Fibroblast of upper back skin (primary cell): Measurements from ENCODE around the gene TBC1D14.
A peak's percentile ranks its signal among the peaks of the same experiment; 100 is the strongest.

Source experiments
- DNase-seq: peaks from one replicate; pipeline ENCODE4 v3.0.0-alpha.2; 2013

Gene TBC1D14

GRCh38 chr4:7027913-7028312, 118.3 kb downstream of the TBC1D14 start:
- DNase-seq = no peak

- DNase-seq = no peak
These were observed 119.6 kb downstream of the TBC1D14 start for GRCh38 chr4:7029212-7029611.

GRCh38 chr4:7029921-7030320, 120.3 kb downstream of the TBC1D14 start:
- no peak for DNase-seq

- no peak for DNase-seq
These were observed 121.2 kb downstream of the TBC1D14 start for GRCh38 chr4:7030856-7031255.

- DNase-seq = peak; percentile 6
These were observed 122.2 kb downstream of the TBC1D14 start for GRCh38 chr4:7031558-7032449.

GRCh38 chr4:7032596-7032995, 123.0 kb downstream of the TBC1D14 start:
- no peak for DNase-seq

- peak; percentile 59 for DNase-seq
These were observed 124.8 kb downstream of the TBC1D14 start for GRCh38 chr4:7034262-7035081.

GRCh38 chr4:7037425-7037824, 127.8 kb downstream of the TBC1D14 start:
- DNase-seq = no peak

- no peak for DNase-seq
These were observed 131.1 kb downstream of the TBC1D14 start for GRCh38 chr4:7040765-7041164.

- DNase-seq = no peak
These were observed 131.6 kb downstream of the TBC1D14 start for GRCh38 chr4:7041246-7041645.

- no peak for DNase-seq
These were observed 132.3 kb downstream of the TBC1D14 start for GRCh38 chr4:7041801-7042502.

GRCh38 chr4:7042503-7043283, 133.1 kb downstream of the TBC1D14 start:
- peak; percentile 98 for DNase-seq

GRCh38 chr4:7043284-7044136, 133.9 kb downstream of the TBC1D14 start, which contains the start of gene TADA2B:
TADA2B (plus strand) TSS chr4:7043372; CDS start chr4:7043580, 208 bp downstream.
- DNase-seq = peak; percentile 26

GRCh38 chr4:7044137-7044930, 134.7 kb downstream of the TBC1D14 start:
- DNase-seq = no peak

GRCh38 chr4:7045553-7045952, 135.9 kb downstream of the TBC1D14 start:
- DNase-seq = no peak

GRCh38 chr4:7045961-7046921, 136.6 kb downstream of the TBC1D14 start:
- DNase-seq = no peak

- no peak for DNase-seq
These were observed 137.3 kb downstream of the TBC1D14 start for GRCh38 chr4:7046971-7047370.

- no peak for DNase-seq
These were observed 139.0 kb downstream of the TBC1D14 start for GRCh38 chr4:7048642-7049041.

GRCh38 chr4:7049295-7049694, 139.7 kb downstream of the TBC1D14 start:
- DNase-seq = no peak
